NCI-H2107 (cell line): ENCODE data around the gene EEIG2.
A peak's percentile ranks its signal among the peaks of the same experiment; 100 is the strongest.

Source experiments
- DNase-seq: peaks from one replicate; lab custom pipeline; 2025; lab: John Stamatoyannopoulos, UW

EEIG2 gene

GRCh38 chr1:108551137-108551862, 8.6 kb upstream of the EEIG2 start:
- no peak for DNase-seq

- DNase-seq, result no peak
These were observed 6.0 kb upstream of the EEIG2 start for GRCh38 chr1:108553905-108554304.

- DNase-seq, result no peak
These were observed 5.0 kb upstream of the EEIG2 start for GRCh38 chr1:108554682-108555427.

GRCh38 chr1:108556066-108556465, 3.8 kb upstream of the EEIG2 start:
- DNase-seq, result no peak

- no peak for DNase-seq
These were observed 3.4 kb upstream of the EEIG2 start for GRCh38 chr1:108556499-108556898.

- DNase-seq, result no peak
These were observed 2.6 kb upstream of the EEIG2 start for GRCh38 chr1:108557296-108557695.

GRCh38 chr1:108560189-108560873, 431 bp downstream of the EEIG2 start:
- DNase-seq, result no peak

- DNase-seq, result no peak
These were observed 1.1 kb downstream of the EEIG2 start for GRCh38 chr1:108560874-108561459.

- DNase-seq, result peak; percentile 47
These were observed 1.9 kb downstream of the EEIG2 start for GRCh38 chr1:108561689-108562326.

GRCh38 chr1:108563808-108564207, 3.9 kb downstream of the EEIG2 start:
- DNase-seq, result no peak

GRCh38 chr1:108565081-108565480, 5.2 kb downstream of the EEIG2 start:
- DNase-seq, result no peak

- no peak for DNase-seq
These were observed 5.6 kb downstream of the EEIG2 start for GRCh38 chr1:108565512-108565911.

- no peak for DNase-seq
These were observed 8.7 kb downstream of the EEIG2 start for GRCh38 chr1:108568589-108568988.

GRCh38 chr1:108569097-108569728, 9.3 kb downstream of the EEIG2 start:
- DNase-seq, result no peak

- no peak for DNase-seq
These were observed 10.2 kb downstream of the EEIG2 start for GRCh38 chr1:108570128-108570527.

- DNase-seq, result no peak
These were observed 11.1 kb downstream of the EEIG2 start for GRCh38 chr1:108570998-108571401.

- DNase-seq, result no peak
These were observed 12.3 kb downstream of the EEIG2 start for GRCh38 chr1:108572182-108572581.

GRCh38 chr1:108573183-108573582, 13.3 kb downstream of the EEIG2 start:
- DNase-seq, result no peak

- no peak for DNase-seq
These were observed 14.1 kb downstream of the EEIG2 start for GRCh38 chr1:108574008-108574407.

- no peak for DNase-seq
These were observed 15.5 kb downstream of the EEIG2 start for GRCh38 chr1:108575375-108575774.

- DNase-seq, result no peak
These were observed 24.0 kb downstream of the EEIG2 start for GRCh38 chr1:108583757-108584427.
